Body of pancreas (tissue), 4 donors: ENCODE results near the gene MESP1.

ENCODE experiments used
- POLR2A ChIP-seq, 3 donors: fragments of 450-650 bp; IDR thresholded peaks; one replicate each; pipeline ENCODE4 v1.6.1; 2016; ENCODE audit warnings: antibody characterized with exemption in 3 of 3, mild to moderate bottlenecking in 2 of 3
- TF ChIP-seq, protein P1 (sequence below), 7 experiments: fragments of 450-650 bp in 4 of 7; fragments of 200-600 bp in 3 of 7; sonication (generic) in 3 of 7; IDR thresholded peaks; one replicate each; pipeline ENCODE4 v1.5.1; 2016 to 2019; ENCODE audit warnings: antibody characterized with exemption in 7 of 7

DNA sequence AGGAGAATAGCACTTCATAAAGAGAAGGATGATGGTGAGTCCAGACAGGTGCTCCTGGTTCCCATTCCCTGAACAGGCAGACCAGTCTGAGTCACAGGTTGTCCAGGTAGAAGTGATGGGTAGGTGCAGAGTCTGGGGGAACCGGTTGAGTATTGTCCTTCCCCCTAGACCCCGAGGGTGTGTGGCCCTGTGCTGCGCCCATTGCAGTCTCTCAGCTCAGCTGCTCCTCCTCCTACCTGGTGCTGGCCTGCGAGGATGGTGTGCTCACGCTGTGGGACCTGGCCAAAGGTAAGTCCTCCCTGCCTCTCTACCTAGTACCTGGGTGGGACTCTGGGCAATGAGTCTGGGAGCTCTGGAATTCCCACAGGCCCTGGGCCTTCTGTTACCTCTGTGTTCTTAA, 19.8 kb downstream of the MESP1 start:
- TF ChIP-seq, protein P1, sequence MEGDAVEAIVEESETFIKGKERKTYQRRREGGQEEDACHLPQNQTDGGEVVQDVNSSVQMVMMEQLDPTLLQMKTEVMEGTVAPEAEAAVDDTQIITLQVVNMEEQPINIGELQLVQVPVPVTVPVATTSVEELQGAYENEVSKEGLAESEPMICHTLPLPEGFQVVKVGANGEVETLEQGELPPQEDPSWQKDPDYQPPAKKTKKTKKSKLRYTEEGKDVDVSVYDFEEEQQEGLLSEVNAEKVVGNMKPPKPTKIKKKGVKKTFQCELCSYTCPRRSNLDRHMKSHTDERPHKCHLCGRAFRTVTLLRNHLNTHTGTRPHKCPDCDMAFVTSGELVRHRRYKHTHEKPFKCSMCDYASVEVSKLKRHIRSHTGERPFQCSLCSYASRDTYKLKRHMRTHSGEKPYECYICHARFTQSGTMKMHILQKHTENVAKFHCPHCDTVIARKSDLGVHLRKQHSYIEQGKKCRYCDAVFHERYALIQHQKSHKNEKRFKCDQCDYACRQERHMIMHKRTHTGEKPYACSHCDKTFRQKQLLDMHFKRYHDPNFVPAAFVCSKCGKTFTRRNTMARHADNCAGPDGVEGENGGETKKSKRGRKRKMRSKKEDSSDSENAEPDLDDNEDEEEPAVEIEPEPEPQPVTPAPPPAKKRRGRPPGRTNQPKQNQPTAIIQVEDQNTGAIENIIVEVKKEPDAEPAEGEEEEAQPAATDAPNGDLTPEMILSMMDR (IDR thresholded peaks at IDR 0.05) = no peak
- TF ChIP-seq POLR2A (IDR thresholded peaks at IDR 0.05) = no peak
